KBM-7 (cell line): ENCODE results near the gene PANX1.

Experiments used
- DNase-seq: peaks from one replicate; pipeline ENCODE4 v3.0.0-alpha.2; 2015
- in situ Hi-C: fragments of 300-500 bp; cut with MboI; formaldehyde crosslinking; loops from 2 replicates; pipeline ENCODE4 v1.14.3; 2020; ENCODE audit warnings: low sequenced_read_pairs, low pct_unique_long_range_greater_than_20kb, mixed read lengths

The PANX1 gene

DNA sequence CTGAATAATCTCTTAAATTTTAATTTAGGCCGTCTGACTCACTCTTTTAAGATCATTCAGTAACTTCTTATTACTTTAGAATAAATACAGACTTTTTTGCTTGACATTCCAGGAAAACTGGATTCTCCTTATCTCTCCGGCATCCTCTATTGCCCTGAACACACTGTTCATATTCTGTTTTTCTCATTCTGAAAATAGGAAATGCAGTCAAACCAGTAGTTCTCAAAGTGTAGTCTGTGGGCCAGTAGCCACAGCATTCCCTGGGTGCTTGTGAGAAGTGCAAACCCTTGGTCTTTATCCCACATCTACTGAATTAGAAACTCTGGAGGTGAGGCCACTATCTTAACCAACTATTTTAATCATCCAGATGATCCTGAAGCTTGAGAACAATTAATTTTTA, 84.3 kb downstream of the PANX1 start:
- in situ Hi-C loops, result no loop called here
- no peak for DNase-seq

DNA sequence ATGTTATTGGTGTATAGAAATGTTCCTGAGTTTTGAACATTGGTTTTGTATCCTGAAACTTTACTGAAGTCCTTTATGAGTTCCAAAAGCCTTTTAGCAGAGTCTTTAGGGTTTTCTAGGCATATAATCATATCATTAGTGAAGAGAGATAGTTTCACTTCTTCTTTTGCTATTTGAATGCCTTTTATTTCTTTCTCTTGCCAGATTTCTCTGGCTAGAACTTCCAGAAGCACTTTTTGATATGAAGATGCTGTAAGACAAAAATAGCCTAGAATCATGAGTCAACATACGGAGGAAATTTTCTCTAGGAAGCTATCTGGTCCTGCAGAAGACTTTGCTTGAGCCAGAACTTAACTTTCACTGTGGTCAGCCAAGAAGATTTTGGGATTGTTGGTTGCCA, 89.1 kb downstream of the PANX1 start:
- no peak for DNase-seq
- in situ Hi-C loops, result no loop called here

DNA sequence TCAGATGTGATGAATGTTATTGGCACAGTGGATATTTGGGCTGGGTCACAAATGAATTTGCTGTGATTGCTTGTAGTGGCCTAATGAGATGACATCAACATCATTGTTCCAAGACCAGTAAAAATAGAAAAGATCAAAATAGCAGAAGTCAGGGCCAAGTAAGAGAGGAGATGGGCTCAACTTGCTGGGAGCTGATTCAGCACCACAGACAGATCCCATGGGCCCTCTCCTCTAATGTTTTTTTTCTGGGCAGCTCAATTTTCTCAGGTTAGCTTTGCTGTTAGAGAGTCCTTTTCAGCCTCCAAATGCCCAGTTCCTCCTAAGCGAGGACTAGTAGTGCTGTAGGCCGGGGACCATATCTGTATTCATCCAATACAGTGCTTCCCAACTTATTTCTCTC, 89.7 kb downstream of the PANX1 start:
- in situ Hi-C loops, result no loop called here
- DNase-seq, result peak; percentile 11

DNA sequence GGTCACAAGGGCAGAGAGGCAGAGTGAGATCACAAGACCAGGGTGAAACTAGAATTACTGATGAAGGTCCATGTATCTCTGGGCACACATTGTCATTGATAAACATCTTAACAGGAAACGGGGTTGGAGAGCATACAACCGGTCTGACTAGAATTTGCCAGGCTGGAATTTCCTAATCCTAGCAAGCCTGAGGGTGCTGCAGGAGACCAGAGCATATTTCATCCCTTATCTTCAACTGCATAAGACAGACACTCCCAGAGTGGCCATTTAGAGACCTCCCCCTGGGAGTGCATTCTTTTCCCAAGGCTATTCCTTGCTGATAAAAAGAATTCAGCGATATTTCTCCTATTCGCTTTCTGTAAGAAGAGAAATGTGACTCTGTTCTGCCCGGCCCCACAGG, 91.1 kb downstream of the PANX1 start:
- DNase-seq, result peak; percentile 13
- in situ Hi-C loops, result no loop called here

DNA sequence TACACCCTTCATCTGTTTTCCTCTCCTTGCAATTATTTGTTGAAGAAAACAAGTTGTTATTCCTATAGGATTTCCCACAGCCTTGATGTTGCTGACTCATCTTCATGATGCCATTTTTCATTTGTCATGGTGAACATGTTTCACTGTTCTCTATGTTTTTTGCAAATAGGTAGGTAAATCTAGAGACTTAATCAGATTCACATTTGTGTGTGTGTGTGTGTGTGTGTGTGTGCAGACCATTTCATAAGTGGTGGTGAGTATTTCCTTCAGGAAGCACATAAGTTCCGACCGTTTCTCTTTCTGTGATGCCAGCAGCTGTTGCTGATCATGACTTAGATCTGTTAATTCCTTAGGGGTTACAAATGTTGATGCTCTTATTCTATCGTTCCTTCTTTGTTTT, 95.4 kb downstream of the PANX1 start:
- in situ Hi-C loops, result no loop called here
- DNase-seq, result no peak
